SU-DHL-6 (cell line): ENCODE measurements around the gene CXCL11.

Experiments used
- CTCF ChIP-seq: fragments of 200-600 bp; sonication (generic); IDR thresholded peaks from one replicate; pipeline ENCODE4 v1.5.1; 2017; ENCODE audit warnings: antibody characterized with exemption, mild to moderate bottlenecking, low read length, moderate library complexity; ENCODE audit not compliant: insufficient read depth, poor library complexity, severe bottlenecking
- EZH2phosphoT487 ChIP-seq: fragments of 200-600 bp; sonication (generic), shearing (Covaris generic); conservative IDR thresholded peaks from 2 replicates; pipeline ENCODE4 v1.6.1; 2018; ENCODE audit warnings: mild to moderate bottlenecking, antibody characterized with exemption, low read length, moderate library complexity, mixed read lengths

- TF ChIP-seq CTCF (no peak), EZH2phosphoT487 (no peak)
These were observed 19.5 kb downstream of the CXCL11 start for GRCh38 chr4:76016393-76016792.
